Measurements from ENCODE around the gene PLXND1. TPM values are rescaled to one million over a fixed set of nuclear protein-coding genes. Genes with fewer than 3 reads are reported as not detected.

PLXND1 gene
- total and polyA plus RNA-seq, 2 donors from 2014 or later, result 67.0 to 152 TPM

DNA sequence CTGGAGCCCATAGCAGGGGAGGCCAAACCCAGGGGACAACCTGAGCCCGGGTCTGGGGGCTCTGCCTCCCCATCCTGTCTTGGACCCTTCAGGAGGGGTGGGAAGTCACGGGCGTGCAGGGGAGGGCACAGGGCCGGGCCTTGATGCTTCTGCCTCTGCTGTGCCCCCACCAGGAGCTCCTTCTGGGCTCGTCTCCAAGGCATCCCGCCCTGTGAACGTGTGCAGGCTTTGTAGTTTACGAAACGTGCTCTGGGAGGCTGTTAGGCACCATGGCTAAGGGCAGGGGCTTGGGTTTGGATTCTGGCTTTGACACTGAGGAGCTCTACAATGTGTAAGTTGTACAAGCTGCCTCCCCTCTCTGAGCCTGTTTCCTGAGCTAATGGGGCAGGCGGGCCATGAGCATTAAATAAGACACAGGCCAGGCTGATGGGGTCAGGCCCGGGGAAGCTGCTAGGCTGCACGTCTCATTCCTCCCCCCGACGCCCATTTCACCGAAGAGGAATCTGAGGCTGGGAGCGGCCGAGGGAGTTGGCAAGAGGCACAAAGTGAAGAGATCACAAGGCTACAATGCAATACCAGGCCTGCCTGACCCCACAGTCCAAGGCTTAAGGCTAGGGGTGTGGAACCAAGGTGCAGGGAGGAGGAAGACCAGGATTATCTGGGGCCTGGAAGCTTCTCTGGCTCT lies 19.6 kb downstream of the PLXND1 start:
- TF ChIP-seq, protein P1, sequence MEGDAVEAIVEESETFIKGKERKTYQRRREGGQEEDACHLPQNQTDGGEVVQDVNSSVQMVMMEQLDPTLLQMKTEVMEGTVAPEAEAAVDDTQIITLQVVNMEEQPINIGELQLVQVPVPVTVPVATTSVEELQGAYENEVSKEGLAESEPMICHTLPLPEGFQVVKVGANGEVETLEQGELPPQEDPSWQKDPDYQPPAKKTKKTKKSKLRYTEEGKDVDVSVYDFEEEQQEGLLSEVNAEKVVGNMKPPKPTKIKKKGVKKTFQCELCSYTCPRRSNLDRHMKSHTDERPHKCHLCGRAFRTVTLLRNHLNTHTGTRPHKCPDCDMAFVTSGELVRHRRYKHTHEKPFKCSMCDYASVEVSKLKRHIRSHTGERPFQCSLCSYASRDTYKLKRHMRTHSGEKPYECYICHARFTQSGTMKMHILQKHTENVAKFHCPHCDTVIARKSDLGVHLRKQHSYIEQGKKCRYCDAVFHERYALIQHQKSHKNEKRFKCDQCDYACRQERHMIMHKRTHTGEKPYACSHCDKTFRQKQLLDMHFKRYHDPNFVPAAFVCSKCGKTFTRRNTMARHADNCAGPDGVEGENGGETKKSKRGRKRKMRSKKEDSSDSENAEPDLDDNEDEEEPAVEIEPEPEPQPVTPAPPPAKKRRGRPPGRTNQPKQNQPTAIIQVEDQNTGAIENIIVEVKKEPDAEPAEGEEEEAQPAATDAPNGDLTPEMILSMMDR (IDR thresholded peaks at IDR 0.05; ENCODE audit: borderline replicate concordance, extremely low read depth, insufficient read depth), result no peak
- FAIRE-seq (no peak), DNase-seq (no peak)
- intact Hi-C loops (cut with DNase I), result no loop called here
- peaks cover 2 to 15% (median 11%) of the 10 kb centered on the region in 3 donors for H3K4me1 ChIP-seq (ENCODE audit: control insufficient read depth in 2 of 3, insufficient read depth in 2 of 3, low read depth in 1 of 3, low read length in 3 of 3)
- no peak overlapping the region for H3K4me3 ChIP-seq (ENCODE audit: low read length in 3 of 3)
- H3K9ac ChIP-seq (ENCODE audit: low read length in 3 of 3), result no peak overlapping the region
- H3K27ac ChIP-seq (ENCODE audit: low read depth in 2 of 2, low read length in 2 of 2), result no peak overlapping the region
- H3K36me3 ChIP-seq (ENCODE audit: control insufficient read depth in 2 of 3, insufficient read depth in 3 of 3, low read length in 3 of 3), result peaks cover 0 to under 1% (median 0%) of the 10 kb centered on the region in 3 donors
- H3K9me3 ChIP-seq (ENCODE audit: control insufficient read depth in 2 of 3, insufficient read depth in 1 of 3, low read length in 3 of 3), result no peaks in the 10 kb centered on the region
- H3K27me3 ChIP-seq (ENCODE audit: control insufficient read depth, insufficient read depth, low read length), result no peaks in the 10 kb centered on the region

DNA sequence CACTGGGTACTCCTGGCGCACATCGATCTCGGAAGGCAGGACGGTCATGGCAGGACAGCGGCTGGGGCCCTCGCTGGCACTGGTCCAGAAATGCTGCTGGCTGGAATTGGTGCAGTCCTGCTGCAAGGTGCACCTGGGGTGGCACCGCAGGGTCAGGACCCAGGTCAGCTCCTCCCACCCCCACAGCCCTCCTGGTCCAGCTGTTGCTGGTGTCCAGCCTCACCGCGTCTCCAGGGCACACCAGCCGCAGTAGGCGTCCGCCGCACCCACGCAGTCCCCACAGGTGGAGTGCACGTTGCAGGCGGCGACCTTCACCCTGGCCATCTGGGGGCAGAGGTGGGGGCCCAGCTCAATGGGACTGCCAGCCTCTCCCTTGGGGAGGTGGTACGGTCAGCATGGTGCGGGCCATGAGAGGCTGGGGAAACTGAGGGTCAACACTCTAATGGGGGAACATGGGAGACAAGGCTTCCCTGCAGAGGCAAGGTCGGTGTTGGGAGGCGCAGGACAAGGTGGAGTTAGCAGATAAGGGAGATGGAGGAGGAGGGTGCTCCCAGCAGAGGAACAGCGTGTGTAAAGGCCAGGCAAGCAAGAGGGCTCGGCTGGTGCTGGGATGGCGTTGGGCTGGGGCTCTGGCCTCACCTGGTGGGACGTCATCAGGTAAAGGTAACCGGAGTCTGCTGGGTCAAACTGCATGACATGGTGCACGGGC lies 20.4 kb downstream of the PLXND1 start:
- Histone ChIP-seq H3K9me3 (ENCODE audit: control insufficient read depth in 2 of 3, insufficient read depth in 1 of 3, low read length in 3 of 3) (no peaks in the 10 kb centered on the region), H3K27me3 (ENCODE audit: control insufficient read depth, insufficient read depth, low read length) (no peaks in the 10 kb centered on the region), H3K4me1 (ENCODE audit: control insufficient read depth in 2 of 3, insufficient read depth in 2 of 3, low read depth in 1 of 3, low read length in 3 of 3) (peaks cover 0 to 11% (median 11%) of the 10 kb centered on the region in 3 donors), H3K9ac (ENCODE audit: low read length in 3 of 3) (no peak overlapping the region), H3K27ac (ENCODE audit: low read depth in 2 of 2, low read length in 2 of 2) (no peak overlapping the region), H3K36me3 (ENCODE audit: control insufficient read depth in 2 of 3, insufficient read depth in 3 of 3, low read length in 3 of 3) (peaks cover 0 to 6% (median 0%) of the 10 kb centered on the region in 3 donors), H3K4me3 (ENCODE audit: low read length in 3 of 3) (no peak overlapping the region)
- FAIRE-seq (no peak), DNase-seq (no peak)
- intact Hi-C loops (cut with DNase I), result no loop called here
- TF ChIP-seq, protein P1 (IDR thresholded peaks at IDR 0.05; ENCODE audit: borderline replicate concordance, extremely low read depth, insufficient read depth), result no peak

DNA sequence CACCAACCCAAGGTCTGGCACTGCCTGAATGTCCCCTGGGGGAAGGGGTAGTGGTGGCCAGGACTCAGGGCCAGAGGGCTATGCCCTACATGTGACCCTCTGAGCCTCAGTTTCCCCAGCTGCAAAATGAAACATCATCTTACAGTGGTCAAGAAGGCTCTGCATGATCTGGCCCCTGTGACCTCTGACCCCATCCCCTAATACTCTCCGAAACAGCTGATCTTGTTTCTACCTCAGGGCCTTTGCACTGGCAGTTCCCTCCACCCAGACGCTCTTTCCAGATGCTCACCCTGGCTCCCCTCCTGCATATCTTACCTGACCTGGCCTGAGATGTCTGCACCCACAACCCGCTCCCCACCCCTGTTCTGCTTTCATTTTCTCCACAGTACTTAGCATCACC lies 21.8 kb downstream of the PLXND1 start:
- Histone ChIP-seq H3K27ac (ENCODE audit: low read depth in 2 of 2, low read length in 2 of 2) (no peak overlapping the region), H3K36me3 (ENCODE audit: control insufficient read depth in 2 of 3, insufficient read depth in 3 of 3, low read length in 3 of 3) (peaks cover 0 to 6% (median 0%) of the 10 kb centered on the region in 3 donors), H3K9ac (ENCODE audit: low read length in 3 of 3) (no peak overlapping the region), H3K4me3 (ENCODE audit: low read length in 3 of 3) (no peak overlapping the region), H3K27me3 (ENCODE audit: control insufficient read depth, insufficient read depth, low read length) (no peaks in the 10 kb centered on the region), H3K4me1 (ENCODE audit: control insufficient read depth in 2 of 3, insufficient read depth in 2 of 3, low read depth in 1 of 3, low read length in 3 of 3) (peaks cover 0 to 4% (median 2%) of the 10 kb centered on the region in 3 donors), H3K9me3 (ENCODE audit: control insufficient read depth in 2 of 3, insufficient read depth in 1 of 3, low read length in 3 of 3) (no peaks in the 10 kb centered on the region)
- FAIRE-seq, result no peak
- intact Hi-C loops (cut with DNase I), result no loop called here
- TF ChIP-seq, protein P1 (IDR thresholded peaks at IDR 0.05; ENCODE audit: borderline replicate concordance, extremely low read depth, insufficient read depth), result no peak
- DNase-seq, result no peak

All from kidney (tissue), 14 donors.